Neural progenitor cell (in vitro differentiated cells): ENCODE data around the gene MTRF1L. TPM values are rescaled to one million over a fixed set of nuclear protein-coding genes. Genes with fewer than 3 reads are reported as not detected.
A peak's percentile ranks its signal among the peaks of the same experiment; 100 is the strongest.

Source experiments
- DNase-seq: peaks from one replicate; pipeline ENCODE4 v3.0.0-alpha.2; 2016; ENCODE audit warnings: low spot score
- H2AFZ ChIP-seq: fragments of 200-600 bp; sonication (generic); replicated peaks from 2 replicates; pipeline ENCODE4 v1.6.1; 2016; ENCODE audit warnings: antibody characterized with exemption
- H3F3A ChIP-seq: fragments of 200-600 bp; sonication (generic); 2 replicates; pipeline ENCODE4 v1.6.1; 2016; ENCODE audit warnings: antibody characterized with exemption, low read depth
- H3K27ac ChIP-seq: fragments of 200-600 bp; sonication (generic); 2 replicates; pipeline ENCODE4 v1.5.1; 2016; ENCODE audit warnings: mild to moderate bottlenecking
- H3K27me3 ChIP-seq: fragments of 200-600 bp; sonication (generic); 2 replicates; pipeline ENCODE4 v1.6.1; 2016; ENCODE audit warnings: mild to moderate bottlenecking, moderate library complexity
- H3K36me3 ChIP-seq: fragments of 200-600 bp; sonication (generic); 2 replicates; pipeline ENCODE4 v1.5.1; 2016
- H3K4me1 ChIP-seq: fragments of 200-600 bp; sonication (generic); 2 replicates; pipeline ENCODE4 v1.6.1; 2016; ENCODE audit warnings: mixed run types
- H3K4me2 ChIP-seq: fragments of 200-600 bp; sonication (generic); 2 replicates; pipeline ENCODE4 v1.6.1; 2016
- H3K4me3 ChIP-seq: fragments of 200-600 bp; sonication (generic); 2 replicates; pipeline ENCODE4 v1.5.1; 2016
- H3K79me2 ChIP-seq: fragments of 200-600 bp; sonication (generic); 2 replicates; pipeline ENCODE4 v1.6.1; 2016; ENCODE audit warnings: low read depth
- H3K9ac ChIP-seq: fragments of 200-600 bp; sonication (generic); 2 replicates; pipeline ENCODE4 v1.6.1; 2016
- H3K9me3 ChIP-seq: fragments of 200-600 bp; sonication (generic); 2 replicates; pipeline ENCODE4 v1.5.1; 2016; ENCODE audit warnings: low read depth
- H4K20me1 ChIP-seq: fragments of 200-600 bp; sonication (generic); 2 replicates; pipeline ENCODE4 v1.6.1; 2016; ENCODE audit warnings: low read depth
- H3K27ac Mint-ChIP-seq: 3 replicates; pipeline ENCODE4 v1.8.0; 2021; ENCODE audit warnings: mixed read lengths
- H3K27me3 Mint-ChIP-seq: 2 replicates; pipeline ENCODE4 v1.8.0; 2022; ENCODE audit warnings: low read depth, mild to moderate bottlenecking, inconsistent platforms, moderate library complexity, mixed read lengths; ENCODE audit not compliant: insufficient read depth
- H3K36me3 Mint-ChIP-seq: 3 replicates; pipeline ENCODE4 v1.8.0; 2021; ENCODE audit warnings: mixed read lengths
- H3K4me1 Mint-ChIP-seq: 3 replicates; pipeline ENCODE4 v1.8.0; 2021; ENCODE audit warnings: mixed read lengths
- H3K4me3 Mint-ChIP-seq: 3 replicates; pipeline ENCODE4 v1.8.0; 2021; ENCODE audit warnings: mild to moderate bottlenecking, moderate library complexity, mixed read lengths
- H3K9me3 Mint-ChIP-seq: 3 replicates; pipeline ENCODE4 v1.8.0; 2020; ENCODE audit warnings: mixed read lengths
- EZH2 ChIP-seq: fragments of 200-600 bp; sonication (generic); IDR thresholded peaks from 2 replicates; pipeline ENCODE4 v1.6.1; 2017; ENCODE audit warnings: antibody characterized with exemption, mild to moderate bottlenecking, moderate library complexity
- EZH2phosphoT487 ChIP-seq: fragments of 200-600 bp; sonication (generic); IDR thresholded peaks from 2 replicates; pipeline ENCODE4 v1.6.1; 2017; ENCODE audit warnings: antibody characterized with exemption
- total RNA-seq: library from RNA; depleted of rRNA; stranded (reverse); fragments of >200 nt; gene quantifications from 2 replicates; pipeline ENCODE4 v1.2.3, GENCODE V29; 2015; ENCODE audit warnings: low replicate concordance
- TF ChIP-seq, protein P1 (sequence below): fragments of 200-600 bp; sonication (generic); IDR thresholded peaks from 2 replicates; pipeline ENCODE4 v1.5.1; 2017; ENCODE audit warnings: antibody characterized with exemption, mild to moderate bottlenecking

The MTRF1L gene
- total RNA-seq, 1 donor from 2014 or later, result 29.0 TPM

DNA sequence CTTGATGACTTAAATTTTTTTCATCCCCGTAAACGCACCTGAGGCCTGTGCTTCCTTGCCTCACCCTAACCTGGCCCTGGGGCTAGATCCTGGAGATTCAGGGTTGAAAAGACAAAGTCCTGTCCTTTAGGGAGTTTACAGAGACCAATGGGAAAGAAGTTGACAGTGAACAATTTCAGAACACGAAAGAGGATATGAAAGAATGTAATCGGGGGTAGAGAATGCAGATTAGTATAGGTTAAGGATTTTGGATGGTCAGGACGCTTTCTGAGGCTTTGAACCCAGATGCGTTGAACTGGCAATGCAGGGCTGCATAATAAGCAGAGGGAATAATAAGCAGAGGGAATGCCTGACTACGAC is 18.0 kb downstream of the MTRF1L start:
- Histone ChIP-seq H3K4me3 (peak overlapping the region; percentile 100), H3K9ac (peak overlapping the region; percentile 77), H3K36me3 (no peaks in the 10 kb centered on the region), H2AFZ (no peak overlapping the region), H3K27ac (peak overlapping the region; percentile 84), H3K79me2 (peaks cover 73% of the 10 kb centered on the region), H3F3A (peaks cover 11% of the 10 kb centered on the region), H3K4me2 (peak overlapping the region; percentile 81), H4K20me1 (peaks cover 26% of the 10 kb centered on the region), H3K27me3 (no peaks in the 10 kb centered on the region), H3K9me3 (no peaks in the 10 kb centered on the region), H3K4me1 (peaks cover 23% of the 10 kb centered on the region)
- Mint-ChIP-seq H3K9me3 (no peaks in the 10 kb centered on the region), H3K27ac (peak overlapping the region; percentile 81), H3K4me3 (peak overlapping the region; percentile 95), H3K36me3 (peaks cover 18% of the 10 kb centered on the region), H3K27me3 (peaks cover 6% of the 10 kb centered on the region), H3K4me1 (peaks cover 25% of the 10 kb centered on the region)
- TF ChIP-seq EZH2phosphoT487 (no peak), EZH2 (no peak)
- TF ChIP-seq, protein P1, sequence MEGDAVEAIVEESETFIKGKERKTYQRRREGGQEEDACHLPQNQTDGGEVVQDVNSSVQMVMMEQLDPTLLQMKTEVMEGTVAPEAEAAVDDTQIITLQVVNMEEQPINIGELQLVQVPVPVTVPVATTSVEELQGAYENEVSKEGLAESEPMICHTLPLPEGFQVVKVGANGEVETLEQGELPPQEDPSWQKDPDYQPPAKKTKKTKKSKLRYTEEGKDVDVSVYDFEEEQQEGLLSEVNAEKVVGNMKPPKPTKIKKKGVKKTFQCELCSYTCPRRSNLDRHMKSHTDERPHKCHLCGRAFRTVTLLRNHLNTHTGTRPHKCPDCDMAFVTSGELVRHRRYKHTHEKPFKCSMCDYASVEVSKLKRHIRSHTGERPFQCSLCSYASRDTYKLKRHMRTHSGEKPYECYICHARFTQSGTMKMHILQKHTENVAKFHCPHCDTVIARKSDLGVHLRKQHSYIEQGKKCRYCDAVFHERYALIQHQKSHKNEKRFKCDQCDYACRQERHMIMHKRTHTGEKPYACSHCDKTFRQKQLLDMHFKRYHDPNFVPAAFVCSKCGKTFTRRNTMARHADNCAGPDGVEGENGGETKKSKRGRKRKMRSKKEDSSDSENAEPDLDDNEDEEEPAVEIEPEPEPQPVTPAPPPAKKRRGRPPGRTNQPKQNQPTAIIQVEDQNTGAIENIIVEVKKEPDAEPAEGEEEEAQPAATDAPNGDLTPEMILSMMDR, result no peak
- peak; percentile 13 for DNase-seq

DNA sequence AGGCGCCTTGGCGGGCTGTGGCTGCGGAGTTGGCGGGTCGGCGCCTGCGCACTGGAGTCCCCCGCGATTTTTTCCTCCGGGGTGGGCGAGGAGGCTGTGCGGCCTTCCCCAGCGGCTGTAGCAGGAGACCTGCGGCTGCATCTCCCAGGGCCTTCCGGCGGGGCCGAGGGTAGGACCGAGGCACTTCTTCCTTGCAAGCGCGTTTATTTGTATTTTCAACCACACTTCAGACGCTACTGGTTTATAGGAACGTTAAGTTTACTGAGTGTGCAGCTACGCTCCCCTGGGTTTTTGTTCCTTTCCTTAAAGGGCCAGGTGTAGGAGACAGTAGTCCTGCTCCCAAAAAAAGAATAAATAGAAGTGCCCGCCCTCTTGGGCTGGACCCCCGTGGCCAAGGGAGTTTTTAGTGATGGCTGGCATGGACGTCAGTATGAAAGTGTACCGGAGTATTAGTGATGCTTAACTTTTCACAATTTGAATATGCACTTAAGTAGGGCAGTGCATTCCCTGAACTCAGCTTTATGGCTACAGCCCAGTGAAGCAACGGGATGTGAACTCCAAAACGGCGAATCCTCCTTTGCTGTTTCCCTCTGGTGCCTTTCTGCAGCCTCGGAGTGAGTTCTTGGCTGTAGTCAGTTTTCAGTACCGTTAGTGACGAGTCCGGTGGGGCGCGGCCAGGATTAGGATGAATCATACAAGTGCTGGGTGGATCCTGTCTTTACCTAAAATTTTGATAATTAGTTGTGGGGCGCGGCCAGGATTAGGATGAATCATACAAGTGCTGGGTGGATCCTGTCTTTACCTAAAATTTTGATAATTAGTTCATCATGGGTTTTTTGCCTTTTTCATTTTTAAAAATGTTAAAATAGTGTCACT is 18.6 kb downstream of the MTRF1L start:
- Histone ChIP-seq H3K9me3 (no peaks in the 10 kb centered on the region), H3K4me3 (peak overlapping the region; percentile 100), H3K36me3 (no peaks in the 10 kb centered on the region), H3K27ac (peak overlapping the region; percentile 84), H3K79me2 (peaks cover 78% of the 10 kb centered on the region), H3F3A (peaks cover 11% of the 10 kb centered on the region), H4K20me1 (peaks cover 32% of the 10 kb centered on the region), H3K4me1 (peaks cover 29% of the 10 kb centered on the region), H3K27me3 (no peaks in the 10 kb centered on the region), H2AFZ (peak overlapping the region; percentile 89), H3K4me2 (peak overlapping the region; percentile 81), H3K9ac (peak overlapping the region; percentile 77)
- Mint-ChIP-seq H3K27ac (peak overlapping the region; percentile 97), H3K9me3 (no peaks in the 10 kb centered on the region), H3K4me3 (peak overlapping the region; percentile 95), H3K36me3 (peaks cover 22% of the 10 kb centered on the region), H3K27me3 (peaks cover 6% of the 10 kb centered on the region), H3K4me1 (peaks cover 28% of the 10 kb centered on the region)
- DNase-seq, result peak; percentile 47
- TF ChIP-seq EZH2phosphoT487 (no peak), EZH2 (no peak)
- TF ChIP-seq, protein P1, result no peak

DNA sequence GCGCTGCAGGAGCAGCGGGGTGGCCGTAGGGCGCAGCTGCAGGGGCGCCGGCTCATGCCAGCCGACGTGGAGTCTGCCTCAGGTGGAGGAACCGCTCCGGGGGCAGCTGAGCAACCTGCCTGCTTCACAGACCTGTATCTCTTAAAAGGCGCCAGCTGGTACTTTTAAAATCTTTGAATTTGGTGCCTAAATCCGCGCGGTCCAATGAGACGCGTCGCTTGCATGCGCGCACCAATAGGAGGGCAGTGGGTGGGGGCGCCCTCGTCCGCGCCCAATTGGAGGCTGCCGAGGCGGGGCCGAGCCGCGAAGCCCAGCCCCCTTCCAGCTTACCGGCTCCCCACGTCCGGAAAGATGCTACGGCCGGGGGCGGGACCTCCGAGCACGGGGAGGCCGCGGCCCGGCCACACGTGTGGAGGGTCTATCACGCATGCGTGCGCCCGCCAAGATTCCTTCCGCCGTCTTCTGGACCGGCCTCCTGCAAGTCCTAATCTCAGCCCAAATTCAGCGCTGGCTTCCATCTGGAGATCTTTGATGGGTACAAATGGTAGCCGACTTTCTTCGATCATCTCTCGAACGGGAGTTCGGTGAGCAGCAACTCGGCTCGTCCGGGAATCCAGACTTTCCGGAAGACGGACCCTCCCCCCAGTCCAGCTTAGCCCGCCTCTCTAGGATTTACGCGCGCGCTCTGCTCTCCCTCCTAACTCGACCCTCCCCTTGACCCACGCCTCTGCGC is 19.4 kb downstream of the MTRF1L start, which contains the start of gene FBXO5:
TSS of gene FBXO5 (minus strand) at position 138 of the 733 bp plus-strand sequence. CDS start at position 56, 82 bp downstream.
- Histone ChIP-seq H3K9ac (peak within 1 kb of the TSS; percentile 86), H3K4me2 (peak within 1 kb of the TSS; percentile 93), H3K79me2 (peaks cover 86% of the 10 kb centered on the region), H3K27me3 (no peaks in the 10 kb centered on the region), H4K20me1 (peaks cover 40% of the 10 kb centered on the region), H3K27ac (peak within 1 kb of the TSS; percentile 84), H2AFZ (peak within 1 kb of the TSS; percentile 89), H3K4me1 (peaks cover 37% of the 10 kb centered on the region), H3K4me3 (peak within 1 kb of the TSS; percentile 100), H3K36me3 (no peaks in the 10 kb centered on the region), H3F3A (peaks cover 11% of the 10 kb centered on the region), H3K9me3 (no peaks in the 10 kb centered on the region)
- Mint-ChIP-seq H3K4me3 (peak within 1 kb of the TSS; percentile 95), H3K27ac (peak within 1 kb of the TSS; percentile 97), H3K27me3 (peaks cover 6% of the 10 kb centered on the region), H3K36me3 (peaks cover 27% of the 10 kb centered on the region), H3K9me3 (no peaks in the 10 kb centered on the region), H3K4me1 (peaks cover 33% of the 10 kb centered on the region)
- no peak for TF ChIP-seq EZH2phosphoT487
- TF ChIP-seq EZH2, result no peak
- TF ChIP-seq, protein P1, result no peak
- DNase-seq, result peak; percentile 99
